PFSK-1 (cell line): Measurements from ENCODE around the gene MTMR12.

Experiments
- POLR2AphosphoS5 ChIP-seq: IDR thresholded peaks from 2 replicates; pipeline ENCODE4 v1.6.1; 2012; ENCODE audit warnings: low read depth, mild to moderate bottlenecking, control low read depth, low read length, moderate library complexity
- REST ChIP-seq, 2 experiments: IDR thresholded peaks; 2 replicates each; pipeline versions ENCODE4 v1.6.1 to v1.8.0; 2011 to 2012; ENCODE audit warnings: low read depth in 2 of 2, low read length in 2 of 2, control low read depth in 1 of 2, inconsistent platforms in 1 of 2, mild to moderate bottlenecking in 1 of 2, moderate library complexity in 1 of 2; ENCODE audit not compliant: insufficient read depth in 1 of 2

- TF ChIP-seq POLR2AphosphoS5 (no peak), REST (IDR thresholded peaks at IDR 0.05; ENCODE audit: insufficient read depth in 1 of 2, low read depth in 2 of 2, low read length in 2 of 2) (no peak)
These were observed 67.0 kb downstream of the MTMR12 start for GRCh38 chr5:32245742-32246141.
